Endodermal cell (in vitro differentiated cells): Measurements from ENCODE around the gene MMS22L. TPM values are rescaled to one million over a fixed set of nuclear protein-coding genes. Genes with fewer than 3 reads are reported as not detected.

Experiments
- DNase-seq: peaks from one replicate; pipeline ENCODE4 v3.0.0-alpha.2; 2017
- H3K27ac ChIP-seq: 2 replicates; pipeline ENCODE4 v1.5.1; 2013; ENCODE audit warnings: mild to moderate bottlenecking, low read depth, low read length, moderate library complexity
- H3K27me3 ChIP-seq: 2 replicates; pipeline ENCODE4 v1.6.1; 2013; ENCODE audit warnings: mild to moderate bottlenecking, low read length, moderate library complexity; ENCODE audit not compliant: insufficient read depth, control insufficient read depth, poor library complexity, severe bottlenecking
- H3K36me3 ChIP-seq: 2 replicates; pipeline ENCODE4 v1.7.0; 2013; ENCODE audit warnings: mild to moderate bottlenecking, low read length, moderate library complexity; ENCODE audit not compliant: control insufficient read depth, insufficient read depth
- H3K4me1 ChIP-seq: one replicate; pipeline ENCODE4 v1.7.0; 2013; ENCODE audit warnings: low read length; ENCODE audit not compliant: control insufficient read depth, insufficient read depth
- H3K4me3 ChIP-seq: 2 replicates; pipeline ENCODE4 v1.5.1; 2013; ENCODE audit warnings: mild to moderate bottlenecking, low read length, moderate library complexity
- H3K9ac ChIP-seq: 2 replicates; pipeline ENCODE4 v1.6.1; 2013; ENCODE audit warnings: mild to moderate bottlenecking, low read length, moderate library complexity; ENCODE audit not compliant: poor library complexity, severe bottlenecking; ENCODE audit errors: extremely low read depth
- H3K9me3 ChIP-seq: 2 replicates; pipeline ENCODE4 v1.6.1; 2013; ENCODE audit warnings: mild to moderate bottlenecking, low read length, moderate library complexity; ENCODE audit not compliant: control insufficient read depth
- H3K27ac Mint-ChIP-seq: 2 replicates; pipeline ENCODE4 v1.8.0; 2020; ENCODE audit warnings: mixed read lengths
- H3K27me3 Mint-ChIP-seq: 2 replicates; pipeline ENCODE4 v1.8.0; 2021; ENCODE audit warnings: mild to moderate bottlenecking, mixed read lengths; ENCODE audit not compliant: insufficient read depth
- H3K36me3 Mint-ChIP-seq: 2 replicates; pipeline ENCODE4 v1.8.0; 2020; ENCODE audit warnings: low read depth, mixed read lengths
- H3K4me1 Mint-ChIP-seq: 2 replicates; pipeline ENCODE4 v1.8.0; 2020; ENCODE audit warnings: mixed read lengths
- H3K4me3 Mint-ChIP-seq: 2 replicates; pipeline ENCODE4 v1.8.0; 2020; ENCODE audit warnings: mild to moderate bottlenecking, moderate library complexity, mixed read lengths
- H3K9me3 Mint-ChIP-seq: 2 replicates; pipeline ENCODE4 v1.8.0; 2020; ENCODE audit warnings: mild to moderate bottlenecking, mixed read lengths
- CTCF ChIP-seq: fragments of 200-600 bp; sonication (generic); conservative IDR thresholded peaks from 2 replicates; pipeline ENCODE4 v1.5.0; 2021; ENCODE audit warnings: antibody characterized with exemption, mild to moderate bottlenecking
- WGBS, 2 experiments: methylation state at CpG; one replicate each; pipeline versions ENCODE4 v1.1.5 to v1.1.7; 2013; ENCODE audit warnings: missing lambda C conversion rate in 2 of 2, mixed read lengths in 1 of 2; ENCODE audit not compliant: insufficient coverage in 1 of 2, insufficient read length in 1 of 2; 5-methylcytosine and 5-hydroxymethylcytosine counted together
- total RNA-seq, 2 donors: library from RNA; stranded (reverse); fragmentation: NEBNext Ultra II Directional in 1 of 2; extraction: Animal tissue kit (Norgen Biotek cat#: 25700) in 1 of 2; gene quantifications; 2 replicates in 1 of 2; 3 replicates in 1 of 2; pipeline ENCODE4 v1.2.1, GENCODE V29; 2021

MMS22L gene
- total RNA-seq, 2 donors from 2014 or later: 32.6 to 36.6 TPM

GRCh38 chr6:97138581-97138980 lies 144.4 kb downstream of the MMS22L start:
- 79 to 100% methylated on average over 1 of the region's 1 CpG for WGBS, 2 experiments
- Mint-ChIP-seq H3K4me1 (peaks cover 6% of the 10 kb centered on the region), H3K4me3 (no peak overlapping the region), H3K36me3 (no peaks in the 10 kb centered on the region), H3K27ac (no peak overlapping the region), H3K9me3 (no peaks in the 10 kb centered on the region), H3K27me3 (no peaks in the 10 kb centered on the region)
- H3K4me3 ChIP-seq: no peak overlapping the region
- H3K27ac ChIP-seq: no peak overlapping the region
- no peaks in the 10 kb centered on the region for H3K9me3 ChIP-seq
- H3K9ac ChIP-seq: no peak overlapping the region
- H3K4me1 ChIP-seq: no peaks in the 10 kb centered on the region
- TF ChIP-seq CTCF: no peak
- no peaks in the 10 kb centered on the region for H3K27me3 ChIP-seq
- no peak for DNase-seq
- no peaks in the 10 kb centered on the region for H3K36me3 ChIP-seq

- Mint-ChIP-seq H3K27ac (no peak overlapping the region), H3K4me1 (no peaks in the 10 kb centered on the region), H3K4me3 (no peak overlapping the region), H3K27me3 (no peaks in the 10 kb centered on the region), H3K36me3 (no peaks in the 10 kb centered on the region), H3K9me3 (no peaks in the 10 kb centered on the region)
- no peaks in the 10 kb centered on the region for H3K4me1 ChIP-seq
- H3K9me3 ChIP-seq: no peaks in the 10 kb centered on the region
- no peak overlapping the region for H3K27ac ChIP-seq
- H3K9ac ChIP-seq: no peak overlapping the region
- no peak for DNase-seq
- 81 to 93% methylated on average over 3 to 7 of the region's 7 CpGs for WGBS, 2 experiments
- no peak for TF ChIP-seq CTCF
- no peaks in the 10 kb centered on the region for H3K36me3 ChIP-seq
- H3K4me3 ChIP-seq: no peak overlapping the region
- no peaks in the 10 kb centered on the region for H3K27me3 ChIP-seq
Measured at GRCh38 chr6:97136626-97137358, 146.2 kb downstream of the MMS22L start.

GRCh38 chr6:97133067-97133466 lies 149.9 kb downstream of the MMS22L start:
- Histone ChIP-seq H3K27ac (no peak overlapping the region), H3K4me1 (no peaks in the 10 kb centered on the region), H3K36me3 (no peaks in the 10 kb centered on the region), H3K4me3 (no peak overlapping the region), H3K27me3 (no peaks in the 10 kb centered on the region), H3K9ac (no peak overlapping the region), H3K9me3 (no peaks in the 10 kb centered on the region)
- Mint-ChIP-seq H3K9me3 (no peaks in the 10 kb centered on the region), H3K4me1 (no peaks in the 10 kb centered on the region), H3K36me3 (no peaks in the 10 kb centered on the region), H3K27me3 (no peaks in the 10 kb centered on the region), H3K4me3 (no peak overlapping the region), H3K27ac (no peak overlapping the region)
- WGBS, 2 experiments: 82% methylated on average over 1 of the region's 1 CpG; no CpG with 5 or more reads in 1 of the 2 experiments
- no peak for TF ChIP-seq CTCF
- no peak for DNase-seq
